Activated effector memory CD4-positive, alpha-beta T cell treated with anti-CD3 and anti-CD28 coated beads, Interleukin-2, amount 50 U/mL, for 16 hours (primary cell): ENCODE measurements around the gene MED26.

Experiments
- DNase-seq: peaks from one replicate; pipeline ENCODE4 v3.0.0-alpha.2; 2020

MED26 gene

DNA sequence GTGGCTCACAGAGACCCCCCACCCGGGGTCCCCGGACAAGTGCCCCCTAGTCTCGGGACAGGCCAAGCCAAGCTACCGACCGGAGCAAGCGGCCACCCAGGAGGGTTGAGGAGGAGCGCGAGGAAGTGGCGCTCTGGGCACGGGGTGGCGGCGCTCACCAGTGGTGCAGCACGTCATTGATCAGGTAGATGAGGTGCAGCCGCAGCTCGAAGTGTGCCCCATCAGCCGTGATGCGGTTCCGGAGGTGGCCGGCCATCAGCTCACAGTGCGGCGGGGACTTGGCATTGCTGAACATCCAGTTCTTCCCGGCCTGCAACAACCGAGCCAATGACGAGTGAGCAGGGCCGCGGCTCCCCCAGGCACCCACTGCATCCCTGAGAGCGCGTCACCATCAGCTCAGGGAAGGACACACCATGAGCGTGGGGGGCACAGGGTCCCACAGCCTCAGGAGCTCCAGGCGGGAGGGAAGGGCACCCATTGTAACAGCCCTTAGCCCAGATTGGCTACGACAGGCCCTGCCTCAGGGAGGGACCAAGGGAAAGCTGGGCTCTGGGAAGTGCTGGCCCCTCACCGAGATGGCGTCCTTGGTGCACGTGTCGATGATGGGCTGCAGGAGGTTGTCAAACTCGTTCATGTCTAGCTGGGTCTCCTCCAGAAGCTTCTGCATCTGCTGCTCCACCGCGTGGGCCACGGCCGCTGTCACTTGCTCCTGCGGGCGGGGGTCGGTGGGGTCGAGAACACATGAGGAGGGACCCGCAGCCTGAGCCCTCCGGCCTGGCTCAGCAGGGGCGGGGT is 95.4 kb downstream of the MED26 start:
- no peak for DNase-seq

DNA sequence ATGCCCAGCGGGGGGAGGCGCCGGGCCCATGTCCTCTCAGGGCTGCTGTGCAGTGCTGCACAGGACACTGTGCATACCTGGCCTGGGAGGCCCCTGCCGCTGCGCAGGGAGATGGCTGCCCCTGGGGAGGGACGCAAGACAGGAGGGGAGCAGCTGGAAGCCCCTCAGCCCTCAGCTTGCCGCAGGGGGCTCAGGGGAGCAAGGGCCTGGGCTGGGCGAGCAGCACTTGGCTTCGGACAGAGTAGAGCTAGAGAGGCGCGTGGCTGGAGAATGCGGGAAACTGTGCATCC is 96.7 kb downstream of the MED26 start:
- no peak for DNase-seq

GRCh38 chr19:16530540-16531379 is 97.2 kb downstream of the MED26 start:
- DNase-seq, result no peak

DNA sequence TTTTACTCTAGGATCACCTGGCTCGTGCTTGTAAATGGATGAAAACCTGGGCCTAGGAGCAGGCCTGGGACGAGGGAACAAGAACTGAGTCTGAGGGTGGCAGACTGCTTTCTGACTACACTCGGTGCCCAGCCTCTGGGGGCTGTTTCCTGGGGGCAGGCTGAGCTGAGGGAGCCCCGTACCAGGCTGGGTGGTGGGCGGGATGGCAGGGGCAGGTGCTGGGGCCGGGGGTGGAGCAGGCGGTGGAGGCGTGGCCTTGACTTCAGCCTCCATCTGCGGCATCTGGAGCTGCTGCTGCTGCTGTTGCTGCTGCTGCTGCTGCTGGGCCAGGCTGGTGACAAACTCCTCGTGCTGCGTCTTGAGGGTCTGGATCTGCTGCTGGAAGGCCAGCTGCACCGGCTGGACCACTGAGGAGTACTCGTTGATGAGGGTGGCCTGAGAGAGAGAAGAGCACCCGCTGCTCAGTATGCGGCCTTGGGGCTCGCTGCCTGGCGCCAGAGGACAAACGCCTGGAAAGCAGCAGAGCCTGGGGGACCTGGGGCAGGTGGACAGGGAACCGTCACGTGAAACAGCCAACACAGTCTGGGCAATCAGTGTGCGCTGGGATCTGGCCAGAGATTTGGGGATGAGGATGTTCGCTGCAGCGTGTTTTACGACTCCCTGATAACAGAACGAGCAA is 98.4 kb downstream of the MED26 start:
- DNase-seq, result no peak

DNA sequence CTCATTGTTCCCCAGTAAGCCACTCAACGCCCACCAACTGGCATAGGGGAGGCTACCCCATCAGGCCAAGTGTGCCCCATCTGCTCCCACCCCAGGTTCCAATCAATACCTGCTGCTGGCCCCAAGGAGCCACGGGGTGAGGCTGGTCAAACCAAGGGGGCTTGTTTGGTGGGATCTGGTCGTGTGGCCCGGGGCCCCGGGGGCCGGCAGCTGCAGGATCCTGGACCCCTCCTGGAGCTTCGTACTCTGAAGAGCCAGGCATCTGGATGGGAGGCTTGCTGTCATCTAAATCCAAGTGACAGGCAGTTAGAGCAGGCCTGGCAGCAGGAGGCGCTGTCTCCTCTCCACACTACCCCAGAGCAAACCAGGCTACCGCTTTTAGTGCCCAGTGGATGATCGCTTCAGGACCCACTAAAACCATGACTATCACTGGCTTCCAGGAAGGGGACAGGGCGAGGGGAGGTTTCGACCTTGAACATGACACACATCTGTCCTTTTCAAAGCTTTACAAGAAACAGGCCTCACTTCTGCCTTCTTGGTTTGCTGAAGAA is 100.0 kb downstream of the MED26 start:
- DNase-seq, result peak; percentile 80

DNA sequence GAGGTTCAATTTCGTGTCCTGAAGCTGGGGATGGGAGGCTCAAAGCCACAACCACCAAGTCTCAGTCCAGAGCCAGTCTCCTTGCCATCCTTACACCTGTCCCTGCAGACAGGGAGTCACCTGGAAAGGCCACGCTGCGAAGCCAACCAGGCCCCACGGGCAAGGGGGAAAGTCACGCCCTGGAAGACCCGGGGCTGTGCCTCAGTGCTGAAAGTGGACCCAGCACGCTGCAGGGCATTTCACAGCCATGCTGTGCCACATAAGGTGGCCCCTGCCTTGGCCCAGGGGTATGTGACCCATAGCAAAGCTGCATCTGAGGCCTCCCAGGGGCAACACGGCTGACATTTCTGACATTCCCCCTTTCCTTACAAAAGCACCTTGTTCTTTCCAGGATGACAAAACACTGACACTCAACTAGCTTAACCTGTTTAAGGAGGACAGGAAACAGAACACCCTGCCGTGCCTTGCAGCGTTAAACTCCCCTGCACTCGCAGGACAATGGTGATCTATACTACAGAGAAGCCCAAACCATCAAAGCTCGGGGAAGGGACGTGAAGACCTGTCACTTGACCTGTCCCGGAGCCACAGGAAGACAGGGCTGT is 100.6 kb downstream of the MED26 start:
- no peak for DNase-seq

DNA sequence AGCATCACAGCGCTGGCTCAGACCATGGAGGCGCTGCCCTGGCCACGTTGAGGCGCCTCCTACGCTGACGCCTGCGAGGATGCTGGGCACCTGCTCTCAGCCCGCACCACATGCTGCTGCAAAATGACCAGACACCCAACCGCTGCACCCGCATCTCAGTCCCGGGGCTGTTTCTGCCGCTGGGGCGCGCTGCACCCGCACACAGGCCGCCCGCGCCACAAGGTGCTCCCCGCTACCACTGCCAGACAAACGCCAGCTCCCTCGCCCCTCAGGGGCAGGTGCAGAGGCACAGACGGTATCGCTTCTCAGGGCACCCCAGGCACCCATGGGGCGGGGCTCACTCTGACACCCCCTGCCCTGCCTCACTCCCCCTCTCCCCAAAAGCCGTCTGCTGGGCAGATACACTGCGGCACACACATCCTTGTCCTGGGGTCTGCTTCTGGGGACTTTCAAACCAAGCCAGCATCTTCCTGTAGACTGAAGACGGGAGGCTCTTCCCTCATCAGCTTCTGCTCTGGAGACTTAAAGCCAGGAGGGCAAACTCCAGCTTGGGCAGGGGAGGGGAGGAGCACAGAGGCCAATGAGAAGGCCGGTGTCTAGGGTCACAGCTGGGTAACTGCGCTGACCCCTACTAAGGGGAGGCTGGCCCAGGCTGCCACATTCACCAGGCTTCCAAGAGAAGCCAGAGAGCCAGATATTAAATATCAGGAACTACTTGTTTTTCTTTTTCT is 102.1 kb downstream of the MED26 start:
- no peak for DNase-seq

- no peak for DNase-seq
Observed at GRCh38 chr19:16524991-16525734, 102.8 kb downstream of the MED26 start.
